ENCODE measurements around the gene ARPC1A.
"Not testable (repeated sequence)": the region's sequence is repeated elsewhere in the genome, so short reads cannot be mapped to it uniquely, and the experiment has no call there.

DNA sequence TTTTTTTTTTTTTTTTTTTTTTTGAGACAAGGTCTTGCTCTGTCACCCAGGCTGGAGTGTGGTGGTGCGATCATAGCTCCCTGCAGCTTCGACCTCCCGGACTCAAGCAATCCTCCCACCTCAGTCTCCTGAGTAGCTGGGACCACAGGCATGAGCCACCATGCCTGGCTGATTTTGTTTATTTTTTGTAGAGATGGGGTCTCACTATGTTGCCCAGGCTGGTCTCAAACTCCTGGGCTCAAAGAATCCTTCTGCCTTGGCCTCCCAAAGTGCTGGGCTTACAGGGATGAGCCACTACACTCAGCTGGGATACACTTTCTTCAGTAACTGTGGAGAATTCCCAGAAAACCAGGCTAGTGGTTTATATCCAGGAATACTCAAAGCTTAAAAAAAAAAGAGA is 24.9 kb downstream of the ARPC1A start:
- not testable (repeated sequence) for TF ChIP-seq CTCF (IDR thresholded peaks at IDR 0.05; ENCODE audit: low read depth, low read length); EZH2phosphoT487 (IDR thresholded peaks at IDR 0.05; ENCODE audit: low read depth)
